ENCODE data around the gene PRKCH.

Gene PRKCH

DNA sequence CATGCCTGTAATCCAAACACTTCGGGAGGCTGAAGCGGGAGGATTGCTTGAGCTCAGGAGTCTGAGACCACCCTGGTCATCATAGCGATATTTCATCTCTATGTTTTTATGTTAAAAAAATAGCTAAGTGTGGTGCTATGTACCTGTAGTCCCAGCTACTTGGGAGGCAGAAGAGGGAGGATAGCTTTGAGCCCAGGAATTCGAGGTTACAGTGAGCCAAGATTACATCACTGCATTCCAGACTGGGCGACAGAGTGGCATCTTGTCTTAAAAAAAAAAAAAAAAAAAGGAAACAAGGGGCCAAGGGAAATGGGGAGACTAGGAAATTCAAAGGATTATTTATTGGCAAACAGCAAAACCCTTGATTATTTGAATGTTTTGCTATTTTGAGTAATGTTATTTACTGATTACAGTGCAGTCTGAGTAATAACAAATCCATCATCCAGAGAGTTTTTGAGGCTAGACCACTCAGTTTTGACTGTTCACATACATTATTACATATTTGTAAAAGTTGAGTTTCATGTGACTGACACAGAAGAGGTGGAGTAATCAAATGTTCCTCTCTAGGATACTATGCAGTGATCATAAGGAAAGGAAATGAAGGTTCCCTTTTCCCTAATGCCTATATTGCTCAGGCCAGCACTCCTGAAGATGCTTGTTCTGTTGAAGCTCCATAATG lies 40.8 kb downstream of the PRKCH start:
- in situ Hi-C loops (cut with MboI; ENCODE audit: low pct_unique_long_range_greater_than_20kb, low sequenced_read_pairs, unreplicated experiment) = no loop called here
- no peak for DNase-seq (ENCODE audit: low spot score)
- TF ChIP-seq, protein P1, sequence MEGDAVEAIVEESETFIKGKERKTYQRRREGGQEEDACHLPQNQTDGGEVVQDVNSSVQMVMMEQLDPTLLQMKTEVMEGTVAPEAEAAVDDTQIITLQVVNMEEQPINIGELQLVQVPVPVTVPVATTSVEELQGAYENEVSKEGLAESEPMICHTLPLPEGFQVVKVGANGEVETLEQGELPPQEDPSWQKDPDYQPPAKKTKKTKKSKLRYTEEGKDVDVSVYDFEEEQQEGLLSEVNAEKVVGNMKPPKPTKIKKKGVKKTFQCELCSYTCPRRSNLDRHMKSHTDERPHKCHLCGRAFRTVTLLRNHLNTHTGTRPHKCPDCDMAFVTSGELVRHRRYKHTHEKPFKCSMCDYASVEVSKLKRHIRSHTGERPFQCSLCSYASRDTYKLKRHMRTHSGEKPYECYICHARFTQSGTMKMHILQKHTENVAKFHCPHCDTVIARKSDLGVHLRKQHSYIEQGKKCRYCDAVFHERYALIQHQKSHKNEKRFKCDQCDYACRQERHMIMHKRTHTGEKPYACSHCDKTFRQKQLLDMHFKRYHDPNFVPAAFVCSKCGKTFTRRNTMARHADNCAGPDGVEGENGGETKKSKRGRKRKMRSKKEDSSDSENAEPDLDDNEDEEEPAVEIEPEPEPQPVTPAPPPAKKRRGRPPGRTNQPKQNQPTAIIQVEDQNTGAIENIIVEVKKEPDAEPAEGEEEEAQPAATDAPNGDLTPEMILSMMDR (IDR thresholded peaks at IDR 0.05; ENCODE audit: extremely low read depth, insufficient read depth, missing control alignments) = no peak

DNA sequence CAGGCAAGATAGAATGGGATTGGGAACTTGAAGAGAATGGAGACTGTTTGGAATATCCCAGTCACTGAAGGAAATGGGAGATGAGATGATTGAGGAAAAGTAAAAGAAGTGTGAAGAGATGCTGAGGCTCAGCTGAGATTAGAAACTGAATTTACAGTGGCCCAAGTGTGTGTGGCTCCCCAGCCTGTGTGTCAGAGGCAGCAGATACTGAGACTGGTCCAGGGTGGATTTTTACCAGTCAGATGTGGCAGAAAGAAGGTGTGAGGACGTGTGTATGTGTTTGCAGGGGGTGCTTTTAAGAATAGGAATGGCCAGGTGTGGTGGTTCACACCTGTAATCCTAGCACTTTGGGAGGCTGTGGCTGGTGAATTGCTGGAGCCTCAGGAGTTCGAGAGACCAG lies 42.9 kb downstream of the PRKCH start:
- in situ Hi-C loops (cut with MboI; ENCODE audit: low pct_unique_long_range_greater_than_20kb, low sequenced_read_pairs, unreplicated experiment) = no loop called here
- DNase-seq (ENCODE audit: low spot score) = no peak

DNA sequence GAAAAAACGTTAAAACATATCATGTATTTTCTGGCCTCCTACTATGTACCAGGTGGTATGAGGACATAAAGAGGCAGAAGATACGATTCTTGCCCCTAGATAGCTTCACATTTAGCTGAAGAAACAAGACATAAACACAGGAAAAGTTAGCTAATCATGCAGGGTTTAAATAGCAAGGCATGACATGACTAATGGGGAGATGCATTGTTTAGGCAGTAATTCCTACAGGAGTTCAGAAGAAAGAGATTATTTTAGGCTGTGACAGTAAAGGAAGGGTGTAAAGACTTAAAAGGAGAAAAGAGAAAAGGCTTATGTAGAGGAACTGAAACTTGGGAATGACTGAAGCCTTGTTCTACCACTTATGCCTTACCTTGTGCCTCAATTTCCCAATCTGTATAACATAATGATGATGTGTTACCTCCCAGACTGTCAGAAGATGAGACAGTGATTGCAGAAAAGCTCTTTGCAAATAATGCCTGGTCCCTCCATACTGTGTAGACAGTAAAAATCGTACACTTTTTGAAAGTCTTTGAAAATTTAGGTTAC lies 44.4 kb downstream of the PRKCH start:
- no peak for DNase-seq (ENCODE audit: low spot score)
- in situ Hi-C loops (cut with MboI; ENCODE audit: low pct_unique_long_range_greater_than_20kb, low sequenced_read_pairs, unreplicated experiment) = no loop called here
- TF ChIP-seq, protein P1 (IDR thresholded peaks at IDR 0.05; ENCODE audit: extremely low read depth, insufficient read depth, missing control alignments) = no peak

More for the DNA sequence above, 42.9 kb downstream of the PRKCH start:
- TF ChIP-seq, protein P1 (IDR thresholded peaks at IDR 0.05; ENCODE audit: extremely low read depth, insufficient read depth, missing control alignments) = no peak

DNA sequence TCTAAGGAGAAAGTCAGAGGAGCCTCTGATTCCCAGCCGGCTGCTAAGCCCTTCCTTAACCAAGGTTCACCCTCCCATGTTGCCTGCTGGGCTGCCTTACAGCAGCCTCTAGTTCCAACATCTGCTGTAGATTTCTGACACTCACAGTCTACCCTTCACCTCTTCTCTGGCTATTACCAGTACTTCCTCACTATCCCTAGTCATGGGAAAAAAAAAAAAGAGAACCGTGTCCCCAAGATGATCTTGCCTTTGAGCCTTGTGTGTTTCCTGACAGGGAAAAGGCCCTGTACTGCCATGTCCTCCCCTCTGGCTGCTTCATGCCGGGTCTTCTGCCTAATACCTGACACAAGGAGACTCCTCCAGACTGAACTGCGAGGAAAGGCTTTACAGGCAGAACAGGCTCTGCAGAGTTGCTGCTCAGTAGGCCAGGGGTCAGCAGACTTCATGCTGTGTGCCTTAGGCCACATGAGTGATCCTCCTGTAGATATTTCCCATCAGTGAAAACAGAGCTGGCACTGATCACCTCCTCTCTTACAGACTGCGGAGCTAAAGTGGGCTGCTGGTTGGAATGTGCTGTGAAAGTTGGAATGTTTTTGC lies 46.8 kb downstream of the PRKCH start:
- TF ChIP-seq, protein P1 (IDR thresholded peaks at IDR 0.05; ENCODE audit: extremely low read depth, insufficient read depth, missing control alignments) = no peak
- DNase-seq (ENCODE audit: low spot score) = no peak
- in situ Hi-C loops (cut with MboI; ENCODE audit: low pct_unique_long_range_greater_than_20kb, low sequenced_read_pairs, unreplicated experiment) = no loop called here

DNA sequence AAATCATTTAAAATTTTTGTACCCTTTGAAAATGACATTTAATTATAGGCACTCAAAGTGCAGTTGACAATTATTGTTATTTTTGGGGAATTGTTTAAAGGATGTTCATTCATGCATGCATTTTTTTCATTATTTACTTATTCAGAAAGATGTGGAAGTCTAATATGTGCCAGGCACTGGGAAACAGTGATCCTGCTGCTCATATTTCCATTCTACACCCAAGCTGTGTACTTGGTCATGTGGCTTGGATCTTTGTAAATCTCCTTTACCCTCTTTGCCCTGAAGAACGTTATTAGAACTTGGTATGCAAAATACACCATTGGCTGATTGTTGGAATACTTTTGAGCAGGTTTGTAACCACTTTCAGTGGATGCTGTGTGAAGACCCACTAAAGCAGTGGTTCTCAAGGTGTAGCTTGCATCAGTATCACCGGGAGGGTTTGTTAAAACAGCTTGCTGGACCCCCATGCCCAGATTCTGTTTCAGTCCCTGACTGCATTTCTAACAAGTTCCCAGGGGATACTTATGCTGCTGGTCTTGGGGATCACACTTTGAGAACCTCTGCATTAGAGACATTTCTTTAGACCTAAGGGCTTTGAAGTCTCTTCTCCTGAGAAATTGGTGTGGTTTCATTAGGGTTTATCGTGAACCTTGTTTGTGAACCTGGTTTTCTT lies 47.5 kb downstream of the PRKCH start:
- TF ChIP-seq, protein P1 (IDR thresholded peaks at IDR 0.05; ENCODE audit: extremely low read depth, insufficient read depth, missing control alignments) = no peak
- DNase-seq (ENCODE audit: low spot score) = no peak
- in situ Hi-C loops (cut with MboI; ENCODE audit: low pct_unique_long_range_greater_than_20kb, low sequenced_read_pairs, unreplicated experiment) = no loop called here

DNA sequence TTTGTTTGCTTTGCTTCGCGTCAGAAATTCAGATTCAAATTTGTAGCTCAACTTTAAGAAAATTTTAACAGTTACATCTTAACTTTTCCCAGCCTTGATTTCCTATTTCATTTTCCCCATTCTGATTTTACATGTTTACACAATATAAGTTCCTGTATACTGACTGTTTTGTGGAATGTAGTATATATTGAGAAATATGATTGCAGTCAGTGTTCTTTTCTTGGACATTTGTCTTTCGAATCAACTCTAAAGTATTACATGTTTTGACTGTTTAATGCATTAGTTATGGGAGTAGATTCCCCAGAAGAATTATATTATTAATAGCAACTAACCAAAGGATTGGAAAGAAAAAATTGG lies 48.1 kb downstream of the PRKCH start:
- DNase-seq (ENCODE audit: low spot score) = no peak
- in situ Hi-C loops (cut with MboI; ENCODE audit: low pct_unique_long_range_greater_than_20kb, low sequenced_read_pairs, unreplicated experiment) = no loop called here
- TF ChIP-seq, protein P1 (IDR thresholded peaks at IDR 0.05; ENCODE audit: extremely low read depth, insufficient read depth, missing control alignments) = no peak

Data from GM13977 (cell line).